ENCODE data around the gene PTPRA. TPM values are rescaled to one million over a fixed set of nuclear protein-coding genes. Genes with fewer than 3 reads are reported as not detected.
A peak's percentile ranks its signal among the peaks of the same experiment; 100 is the strongest.

PTPRA gene
- total RNA-seq, 1 donor from 2014 or later, result 54.3 TPM

DNA sequence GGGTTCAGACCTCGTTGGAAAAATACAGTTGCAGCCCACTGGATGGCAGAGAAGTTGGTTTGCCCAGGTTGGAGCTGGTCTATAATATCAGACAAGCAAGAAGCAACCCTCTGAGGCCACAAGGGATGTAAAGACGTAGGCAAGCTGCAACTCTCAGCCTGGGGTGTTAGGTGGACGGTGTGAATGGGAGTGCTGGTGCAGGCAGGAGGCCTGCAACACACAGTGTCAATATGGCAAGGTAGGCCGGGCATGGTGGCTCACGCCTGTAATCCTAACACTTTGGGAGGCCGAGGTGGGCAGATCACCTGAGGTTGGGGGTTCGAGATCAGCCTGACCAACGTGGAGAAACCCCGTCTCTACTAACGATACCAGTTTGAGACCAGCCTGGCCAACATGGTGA lies 22.2 kb upstream of the PTPRA start:
- no peaks in the 10 kb centered on the region for H3K9me3 Mint-ChIP-seq (ENCODE audit: low read depth)
- no peaks in the 10 kb centered on the region for H3K36me3 Mint-ChIP-seq (ENCODE audit: low read depth)
- no peak for TF ChIP-seq CTCF (IDR thresholded peaks at IDR 0.05)
- no peaks in the 10 kb centered on the region for H3K27me3 Mint-ChIP-seq (ENCODE audit: low read depth)
- no peak overlapping the region for H3K4me3 Mint-ChIP-seq (ENCODE audit: unreplicated experiment)
- peaks cover 6% of the 10 kb centered on the region for H3K4me1 Mint-ChIP-seq (ENCODE audit: low read depth)
- no peak overlapping the region for H3K27ac Mint-ChIP-seq (ENCODE audit: unreplicated experiment)
- peak; percentile 47 for DNase-seq (ENCODE audit: low spot score)

- Mint-ChIP-seq H3K36me3 (ENCODE audit: low read depth) (peaks cover 9% of the 10 kb centered on the region), H3K4me1 (ENCODE audit: low read depth) (no peaks in the 10 kb centered on the region), H3K27me3 (ENCODE audit: low read depth) (no peaks in the 10 kb centered on the region), H3K4me3 (ENCODE audit: unreplicated experiment) (no peak overlapping the region), H3K27ac (ENCODE audit: unreplicated experiment) (no peak overlapping the region), H3K9me3 (ENCODE audit: low read depth) (no peaks in the 10 kb centered on the region)
- DNase-seq (ENCODE audit: low spot score), result no peak
- TF ChIP-seq CTCF (IDR thresholded peaks at IDR 0.05), result no peak
These were observed 14.7 kb upstream of the PTPRA start for GRCh38 chr20:2858591-2858990.

- H3K4me1 Mint-ChIP-seq (ENCODE audit: low read depth), result no peaks in the 10 kb centered on the region
- no peaks in the 10 kb centered on the region for H3K27me3 Mint-ChIP-seq (ENCODE audit: low read depth)
- peaks cover 11% of the 10 kb centered on the region for H3K36me3 Mint-ChIP-seq (ENCODE audit: low read depth)
- TF ChIP-seq CTCF (IDR thresholded peaks at IDR 0.05), result no peak
- no peaks in the 10 kb centered on the region for H3K9me3 Mint-ChIP-seq (ENCODE audit: low read depth)
- no peak overlapping the region for H3K27ac Mint-ChIP-seq (ENCODE audit: unreplicated experiment)
- no peak for DNase-seq (ENCODE audit: low spot score)
- no peak overlapping the region for H3K4me3 Mint-ChIP-seq (ENCODE audit: unreplicated experiment)
These were observed 13.8 kb upstream of the PTPRA start for GRCh38 chr20:2859330-2860121.

DNA sequence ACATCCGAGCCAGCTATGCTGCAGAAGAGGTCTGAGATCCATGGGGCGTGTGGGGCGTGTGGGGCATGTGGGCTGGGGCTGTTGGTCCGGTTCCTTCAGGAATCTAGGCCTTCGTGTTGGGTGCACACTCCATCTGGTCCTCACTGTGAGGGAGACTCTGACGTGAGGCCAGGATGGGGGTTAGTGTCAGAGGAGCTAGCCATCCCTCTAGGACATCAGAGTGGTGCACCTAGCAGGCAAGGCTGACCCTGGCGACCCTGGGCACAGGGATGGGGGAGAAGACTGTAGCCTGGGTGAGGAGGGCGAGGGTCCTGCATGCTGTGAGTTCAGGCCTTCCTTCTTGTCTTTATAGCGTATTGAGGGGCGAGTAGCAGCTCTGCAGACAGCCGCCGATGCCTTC lies 8.7 kb upstream of the PTPRA start:
- Mint-ChIP-seq H3K9me3 (ENCODE audit: low read depth) (no peaks in the 10 kb centered on the region), H3K27me3 (ENCODE audit: low read depth) (no peaks in the 10 kb centered on the region), H3K4me3 (ENCODE audit: unreplicated experiment) (no peak overlapping the region), H3K36me3 (ENCODE audit: low read depth) (peaks cover 24% of the 10 kb centered on the region), H3K27ac (ENCODE audit: unreplicated experiment) (no peak overlapping the region), H3K4me1 (ENCODE audit: low read depth) (peaks cover 5% of the 10 kb centered on the region)
- no peak for TF ChIP-seq CTCF (IDR thresholded peaks at IDR 0.05)
- DNase-seq (ENCODE audit: low spot score), result no peak

- DNase-seq (ENCODE audit: low spot score), result no peak
These were observed 8.2 kb upstream of the PTPRA start for GRCh38 chr20:2865101-2865500.

More at GRCh38 chr20:2865101-2865500, 8.2 kb upstream of the PTPRA start:
- H3K27ac Mint-ChIP-seq (ENCODE audit: unreplicated experiment), result no peak overlapping the region
- no peak for TF ChIP-seq CTCF (IDR thresholded peaks at IDR 0.05)
- no peak overlapping the region for H3K4me3 Mint-ChIP-seq (ENCODE audit: unreplicated experiment)
- H3K27me3 Mint-ChIP-seq (ENCODE audit: low read depth), result no peaks in the 10 kb centered on the region
- H3K36me3 Mint-ChIP-seq (ENCODE audit: low read depth), result peaks cover 24% of the 10 kb centered on the region
- peaks cover 7% of the 10 kb centered on the region for H3K4me1 Mint-ChIP-seq (ENCODE audit: low read depth)
- H3K9me3 Mint-ChIP-seq (ENCODE audit: low read depth), result no peaks in the 10 kb centered on the region
